Fibroblast of lung (primary cell): Measurements from ENCODE around the gene DNAH8.

Experiments
- CTCF ChIP-seq, 2 donors: IDR thresholded peaks in 1 of 2; conservative IDR thresholded peaks in 1 of 2; 1 replicate in 1 of 2; 2 replicates in 1 of 2; pipeline ENCODE4 v1.5.1; 2011 to 2012; ENCODE audit warnings: low read length in 2 of 2, control low read depth in 1 of 2, inconsistent platforms in 1 of 2, low read depth in 1 of 2, mild to moderate bottlenecking in 1 of 2
- EZH2 ChIP-seq: IDR thresholded peaks from 2 replicates; pipeline ENCODE4 v1.5.1; 2012; ENCODE audit warnings: low read length, control low read depth, mild to moderate bottlenecking; ENCODE audit errors: missing control alignments

- no peak for TF ChIP-seq CTCF (conservative IDR thresholded peaks at IDR 0.05 in 1 of 2, IDR thresholded peaks at IDR 0.05 in 1 of 2; ENCODE audit: low read depth in 1 of 2, low read length in 2 of 2)
- no peak for TF ChIP-seq EZH2
Measured at GRCh38 chr6:39074486-39074885, 359.4 kb downstream of the DNAH8 start.
